Measurements from ENCODE around the gene GCLC.

DNA sequence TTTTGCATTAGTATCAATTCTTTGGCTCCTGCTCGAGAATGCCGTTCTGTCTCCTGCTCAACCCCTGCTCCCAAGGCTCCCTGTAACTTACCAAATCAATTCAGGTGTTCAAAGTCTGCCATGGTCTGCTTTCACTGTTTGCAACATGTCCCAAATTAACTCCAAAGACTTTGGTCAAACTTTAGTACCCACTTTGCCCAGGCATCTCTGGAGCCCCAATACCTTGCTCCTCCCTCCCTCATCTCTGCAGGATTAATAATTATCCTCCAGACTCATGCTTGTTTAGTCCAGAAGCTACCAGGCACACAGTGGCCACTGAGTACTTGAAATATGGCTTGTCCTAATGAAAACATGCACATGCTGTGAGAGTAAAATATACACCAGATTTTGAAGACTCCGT lies 30.2 kb downstream of the GCLC start:
- TF ChIP-seq L3MBTL2 (conservative IDR thresholded peaks at IDR 0.05), result no peak
- no peak for TF ChIP-seq HDGF (IDR thresholded peaks at IDR 0.05; ENCODE audit: borderline replicate concordance)
- TF ChIP-seq CTBP1 (IDR thresholded peaks at IDR 0.05; ENCODE audit: borderline replicate concordance), result no peak
